Activated gamma-delta T cell treated with Interleukin-2 at 50 U/mL for 16 hours (primary cell): Measurements from ENCODE around the gene MAD2L1.
A peak's percentile ranks its signal among the peaks of the same experiment; 100 is the strongest.

Experiments used
- DNase-seq: peaks from one replicate; pipeline ENCODE4 v3.0.0-alpha.2; 2020

Gene MAD2L1

DNA sequence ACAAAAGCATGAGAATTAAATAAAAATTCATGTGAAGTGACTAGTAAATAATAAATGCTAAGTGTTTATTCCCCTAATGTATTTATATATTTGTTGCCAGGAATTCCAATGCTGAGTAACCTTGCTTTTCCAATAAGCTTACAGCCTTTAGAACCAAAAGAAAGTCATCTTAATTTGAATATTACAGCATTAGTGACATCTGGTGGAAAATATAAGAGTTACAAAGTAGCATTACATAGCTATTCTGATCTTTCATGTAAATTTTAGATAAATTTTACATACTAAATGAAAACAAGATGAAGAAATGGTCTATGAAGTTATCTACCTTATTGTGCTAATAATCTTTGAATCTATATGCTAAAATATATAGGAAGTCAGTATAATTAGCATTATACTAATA, 10.4 kb downstream of the MAD2L1 start:
- DNase-seq, result no peak

DNA sequence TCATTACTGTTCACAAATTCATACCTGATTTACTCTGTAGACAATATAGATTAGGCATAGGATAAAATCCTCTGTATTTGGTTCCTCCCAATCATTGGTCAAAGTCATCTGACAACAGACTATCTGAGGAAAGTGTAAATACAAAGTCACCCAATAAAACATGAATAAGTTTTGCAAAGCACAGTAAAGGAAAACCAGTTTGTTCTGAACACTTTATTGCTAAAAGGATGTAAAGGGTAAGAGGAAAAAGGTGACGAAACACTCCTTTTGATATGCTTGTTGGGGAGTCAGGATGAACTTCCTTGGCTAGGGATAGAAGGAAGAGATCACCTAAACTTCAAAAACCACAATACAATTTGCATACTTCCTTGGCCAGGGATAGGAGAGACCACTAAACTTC, 10.9 kb downstream of the MAD2L1 start:
- no peak for DNase-seq

GRCh38 chr4:120055162-120055561, 11.5 kb downstream of the MAD2L1 start:
- no peak for DNase-seq

- no peak for DNase-seq
Observed at GRCh38 chr4:120053911-120054310, 12.7 kb downstream of the MAD2L1 start.

DNA sequence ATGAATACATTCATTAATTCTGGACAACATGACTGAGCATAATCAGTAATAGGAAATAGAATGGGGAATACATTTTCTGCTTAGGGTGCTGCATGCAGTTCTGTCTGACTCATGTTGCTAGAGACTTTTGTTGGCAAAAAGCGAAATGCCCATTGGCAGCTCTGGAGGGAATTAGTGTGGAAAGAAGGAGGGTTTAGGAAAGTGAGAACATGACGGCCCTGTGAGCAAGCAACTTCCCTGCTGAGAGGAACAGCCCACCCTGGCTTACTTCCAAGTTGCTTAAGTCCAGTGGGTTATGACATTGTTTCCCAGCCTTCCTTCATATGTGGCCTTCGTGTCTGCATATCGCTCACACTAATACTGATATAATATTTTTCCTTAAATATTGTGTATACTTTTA, 13.8 kb downstream of the MAD2L1 start:
- DNase-seq, result no peak

DNA sequence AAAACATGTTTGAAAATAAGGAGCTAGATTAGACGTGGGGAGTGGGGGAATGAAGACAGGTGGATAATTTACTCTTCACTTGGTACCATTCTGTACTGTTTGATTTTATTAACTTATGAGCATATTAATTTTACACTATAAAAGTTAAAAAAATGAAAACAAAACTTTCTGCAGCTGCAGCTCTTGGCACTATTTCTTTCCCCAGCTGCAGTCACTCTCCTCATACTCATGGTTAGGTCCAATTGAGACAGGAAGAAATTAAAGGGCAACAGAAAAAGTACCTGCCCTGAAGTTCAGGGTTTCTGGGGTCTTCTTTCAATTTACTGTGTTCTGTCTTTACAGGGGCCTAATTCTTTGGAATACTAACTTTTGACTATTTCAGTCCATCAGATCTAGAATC, 15.4 kb downstream of the MAD2L1 start:
- no peak for DNase-seq

DNA sequence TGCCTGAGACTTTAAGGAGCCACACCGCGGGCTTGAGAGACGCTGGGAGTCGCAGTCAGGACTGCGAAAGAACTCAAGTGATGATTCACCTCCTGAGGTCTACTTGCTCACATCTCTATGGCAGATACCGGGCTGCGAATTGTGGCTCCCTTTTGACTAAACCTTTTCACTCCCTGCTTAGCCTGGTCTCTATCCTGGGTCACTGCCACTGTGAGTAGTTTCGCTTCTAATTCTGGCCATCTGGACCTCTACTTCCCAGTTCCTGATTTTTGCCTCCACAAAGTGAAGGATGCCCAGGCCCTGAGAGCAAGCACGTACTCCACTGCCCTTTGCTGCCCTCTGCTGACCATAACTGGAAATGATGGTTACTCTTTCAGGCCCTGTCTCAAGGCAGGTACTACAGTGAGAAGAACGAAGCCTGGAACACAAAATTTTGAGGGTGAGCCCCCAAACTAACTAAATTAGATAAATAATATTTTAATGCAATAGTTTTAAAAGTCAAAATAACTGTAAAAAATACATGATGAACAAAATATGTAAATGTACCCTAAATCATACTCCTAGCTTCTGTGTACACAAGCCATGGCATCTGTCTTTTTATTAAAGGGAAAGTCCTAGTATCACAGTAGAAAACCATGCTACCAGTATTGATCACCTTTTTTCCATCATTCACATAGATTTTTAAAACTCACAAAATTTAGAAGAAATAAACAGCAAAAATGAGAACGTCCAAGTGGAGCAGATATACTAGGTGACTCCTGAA, 16.7 kb downstream of the MAD2L1 start:
- peak; percentile 74 for DNase-seq

DNA sequence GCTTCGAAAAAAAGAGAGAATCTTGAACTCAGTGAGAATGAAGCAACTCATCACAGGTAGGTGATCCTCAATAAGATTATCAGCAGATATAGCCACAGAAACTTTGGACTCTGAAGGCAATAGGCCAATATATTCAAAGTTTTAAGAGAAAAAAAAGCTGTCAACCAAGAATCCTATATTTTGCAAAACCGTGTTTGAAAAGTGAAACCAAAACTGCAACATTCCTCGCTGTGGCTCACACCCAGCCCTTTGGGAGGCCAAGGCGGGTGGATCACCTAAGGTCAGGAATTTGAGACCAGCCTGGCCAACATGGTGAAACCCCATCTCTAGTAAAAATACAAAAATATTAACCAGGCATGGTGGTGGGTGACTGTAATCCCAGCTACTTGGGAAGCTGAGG, 22.8 kb downstream of the MAD2L1 start:
- DNase-seq, result no peak

DNA sequence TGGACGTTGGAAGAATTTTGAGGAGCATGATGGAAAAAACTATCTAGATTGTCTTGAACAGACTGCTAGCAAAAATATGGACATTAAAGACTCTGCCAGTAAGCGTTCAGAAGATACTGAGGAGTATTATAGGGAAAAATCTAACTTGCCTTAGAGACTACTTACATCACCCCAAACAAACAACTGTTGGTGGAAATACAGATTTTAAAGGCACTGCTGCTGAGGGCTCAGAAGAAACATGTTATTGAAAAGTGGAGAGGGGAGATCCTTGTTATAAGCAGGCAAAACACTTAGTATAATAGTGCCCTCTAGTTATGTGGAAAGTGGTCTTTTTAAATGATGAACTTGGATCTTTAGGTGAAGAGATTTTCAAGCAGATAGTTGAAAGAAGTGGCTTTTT, 29.2 kb downstream of the MAD2L1 start:
- DNase-seq, result no peak

DNA sequence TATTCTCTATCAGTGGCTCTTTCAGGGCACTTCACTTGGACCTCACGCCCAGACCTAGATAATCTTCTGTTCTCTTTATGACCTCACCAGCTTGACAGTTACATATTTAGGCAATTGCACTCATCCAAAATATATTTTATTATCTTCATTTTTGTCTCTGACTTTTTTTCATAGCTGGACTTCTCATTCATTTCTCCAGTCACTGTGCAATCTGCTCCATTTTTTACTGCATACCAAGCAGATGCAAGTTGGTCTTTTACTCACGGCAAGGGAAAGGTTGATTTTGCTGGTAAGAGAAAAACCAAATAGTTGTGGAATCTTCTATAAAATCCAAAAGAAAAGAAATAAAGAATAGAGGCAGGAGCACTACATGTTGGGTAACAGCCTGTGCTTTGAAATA, 31.7 kb downstream of the MAD2L1 start:
- DNase-seq, result no peak

DNA sequence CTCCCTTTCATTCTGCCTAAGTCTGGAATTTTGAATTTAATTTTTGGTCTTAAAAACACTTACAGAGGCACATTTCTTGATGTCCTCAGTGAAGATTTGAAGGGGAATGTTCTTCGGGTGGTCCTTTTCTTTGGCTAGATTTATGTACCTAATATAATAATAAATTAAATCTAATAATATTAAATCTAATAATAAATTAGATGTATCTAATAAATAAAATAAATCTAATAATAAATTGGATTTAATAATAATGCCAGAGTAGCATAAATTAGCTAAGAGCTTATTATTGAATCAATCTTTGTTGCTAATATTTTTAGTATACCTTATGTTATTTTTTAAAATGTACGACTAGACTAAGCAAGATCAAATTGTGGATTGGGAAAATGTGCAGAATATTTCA, 39.8 kb downstream of the MAD2L1 start:
- no peak for DNase-seq

GRCh38 chr4:120025516-120025915, 41.1 kb downstream of the MAD2L1 start:
- DNase-seq, result no peak

- no peak for DNase-seq
Observed at GRCh38 chr4:120018786-120019185, 47.9 kb downstream of the MAD2L1 start.

DNA sequence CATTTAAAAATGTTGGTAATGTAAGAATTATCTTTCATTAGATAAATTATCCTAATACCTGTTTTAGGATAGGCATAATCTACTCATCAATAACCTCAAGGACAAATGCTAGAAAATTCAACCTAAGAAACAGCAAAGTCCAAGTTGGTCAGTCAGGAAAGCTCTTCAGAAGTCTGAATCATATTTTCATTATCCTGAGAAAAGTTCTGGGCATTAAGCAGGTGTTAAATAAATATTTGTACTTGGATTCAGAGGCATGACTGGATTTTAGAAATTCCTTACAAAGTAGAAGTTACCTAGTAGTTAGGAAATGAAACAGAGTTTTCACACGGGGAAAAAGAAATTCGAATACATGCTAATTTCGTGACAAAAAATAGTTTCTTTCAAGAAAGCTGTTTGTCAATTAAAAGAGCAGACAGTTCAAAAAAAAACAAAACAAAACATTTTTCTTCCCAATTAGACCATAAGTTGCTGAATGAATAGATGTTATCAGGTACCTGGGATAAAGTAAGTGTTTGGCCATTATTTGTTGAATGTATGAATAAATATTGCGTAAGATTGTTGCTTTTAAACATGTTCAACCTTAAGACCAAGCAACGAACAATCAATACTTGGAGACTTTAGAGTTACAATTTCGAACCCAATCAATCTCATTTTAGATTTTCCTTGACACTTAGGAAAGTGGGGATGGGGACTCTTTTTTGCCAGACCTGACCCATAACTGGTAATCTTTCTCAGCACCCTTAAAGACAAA, 48.5 kb downstream of the MAD2L1 start:
- DNase-seq, result no peak

- DNase-seq, result no peak
Observed at GRCh38 chr4:120011725-120012124, 54.9 kb downstream of the MAD2L1 start.

- DNase-seq, result no peak
Observed at GRCh38 chr4:120010646-120011045, 56.0 kb downstream of the MAD2L1 start.

DNA sequence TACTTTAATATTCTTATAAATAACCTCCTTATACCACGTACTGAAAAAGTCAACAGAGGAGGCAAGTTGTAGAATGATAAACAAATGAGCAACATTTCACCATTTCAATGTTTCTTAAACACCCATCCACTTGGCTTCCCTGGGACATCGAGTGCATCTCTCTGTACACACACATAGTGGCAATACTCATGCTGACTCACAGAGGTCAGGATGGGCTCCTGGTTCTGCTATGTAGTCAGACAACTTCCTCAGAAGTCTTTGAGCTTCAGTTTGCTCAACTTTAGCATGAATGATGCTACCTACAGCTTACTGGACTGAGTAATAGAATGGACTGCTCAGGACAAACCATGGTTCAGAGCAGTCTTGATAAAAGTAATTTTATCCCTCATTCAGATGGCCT, 56.9 kb downstream of the MAD2L1 start:
- no peak for DNase-seq

DNA sequence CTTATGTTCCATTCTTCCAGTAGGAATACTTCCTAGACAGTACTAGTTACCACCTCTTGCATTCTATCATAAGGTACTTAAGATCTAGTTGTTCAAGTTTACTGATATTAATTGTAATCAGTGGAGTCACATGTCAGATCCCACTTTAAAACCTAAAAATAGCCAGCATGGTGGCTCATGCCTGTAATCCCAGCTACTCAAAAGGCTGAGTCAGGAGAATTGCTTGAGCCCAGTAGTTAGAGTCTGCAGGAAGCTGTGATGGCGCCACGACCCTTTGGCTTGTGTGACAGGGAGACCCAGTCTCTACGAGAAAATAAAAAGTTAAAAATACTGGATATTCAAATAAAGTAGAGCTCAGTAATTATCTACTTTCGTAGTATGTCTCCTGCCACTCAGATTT, 57.7 kb downstream of the MAD2L1 start:
- DNase-seq, result no peak

DNA sequence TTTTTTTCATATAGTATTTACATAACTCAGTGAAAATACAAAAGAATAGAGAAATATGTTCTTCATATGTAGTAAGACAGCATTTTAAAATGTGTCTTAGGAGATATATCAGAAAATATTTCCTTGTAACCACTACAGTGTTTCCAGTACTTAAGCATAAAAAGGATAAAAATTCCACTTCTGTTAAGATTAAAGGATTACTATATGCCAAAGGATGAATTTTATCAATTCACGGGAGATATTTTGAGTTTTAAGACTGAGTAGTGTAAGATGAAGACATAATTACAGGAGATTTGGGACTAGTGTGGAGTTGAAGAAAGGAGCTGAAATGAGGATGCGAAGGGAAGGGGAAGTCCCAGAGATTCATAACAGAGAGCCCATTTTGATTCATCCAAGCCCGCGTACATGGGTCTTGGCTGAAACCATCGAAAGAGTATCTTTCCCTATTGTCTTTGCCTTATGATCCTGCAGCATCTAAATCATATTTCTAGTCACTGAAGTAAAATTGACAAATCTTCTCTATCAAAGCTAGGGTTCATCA, 58.7 kb downstream of the MAD2L1 start:
- DNase-seq, result no peak

DNA sequence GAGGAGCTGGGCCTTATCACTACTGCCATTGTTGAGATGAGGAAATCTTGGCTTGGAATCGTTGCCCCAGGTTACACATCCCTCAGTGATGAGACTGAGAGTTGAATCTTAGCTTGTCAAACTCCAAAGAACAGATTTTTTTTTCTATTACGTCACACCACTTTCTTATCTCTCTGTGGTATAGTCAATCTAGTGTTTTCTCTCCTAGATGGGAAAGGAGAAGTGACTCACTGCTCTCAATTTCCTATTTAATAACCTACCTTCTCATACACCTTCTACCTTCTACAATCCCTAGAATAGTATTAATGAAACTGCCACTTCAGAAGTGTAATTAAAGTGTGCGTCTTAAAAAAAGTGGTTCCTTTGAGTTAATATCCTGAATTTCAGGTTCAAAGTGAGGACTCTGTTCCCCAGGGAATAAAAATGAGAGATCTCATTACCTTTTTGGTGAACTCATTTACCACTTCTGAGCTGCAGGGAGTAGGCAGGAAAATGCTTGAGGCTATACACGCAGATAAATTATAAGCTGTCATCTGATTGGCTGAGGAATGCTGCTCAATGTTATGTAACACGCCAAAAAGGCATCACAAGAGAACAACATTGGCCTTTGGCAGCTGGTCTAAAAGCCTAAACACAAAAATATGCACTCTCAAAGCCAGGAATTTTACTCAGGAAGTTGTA, 59.3 kb downstream of the MAD2L1 start:
- DNase-seq, result no peak
